Stimulated activated CD8-positive, alpha-beta memory T cell treated with anti-CD3 and anti-CD28 coated beads, Interleukin-15, amount 100 ng/mL, for 48 hours (primary cell): ENCODE results near the gene BTBD8.
"Not testable (repeated sequence)": the region's sequence is repeated elsewhere in the genome, so short reads cannot be mapped to it uniquely, and the experiment has no call there.

Source experiments
- DNase-seq, 2 donors: peaks; one replicate each; pipeline ENCODE4 v3.0.0-alpha.2; 2020; ENCODE audit warnings: low read depth in 2 of 2

Gene BTBD8

DNA sequence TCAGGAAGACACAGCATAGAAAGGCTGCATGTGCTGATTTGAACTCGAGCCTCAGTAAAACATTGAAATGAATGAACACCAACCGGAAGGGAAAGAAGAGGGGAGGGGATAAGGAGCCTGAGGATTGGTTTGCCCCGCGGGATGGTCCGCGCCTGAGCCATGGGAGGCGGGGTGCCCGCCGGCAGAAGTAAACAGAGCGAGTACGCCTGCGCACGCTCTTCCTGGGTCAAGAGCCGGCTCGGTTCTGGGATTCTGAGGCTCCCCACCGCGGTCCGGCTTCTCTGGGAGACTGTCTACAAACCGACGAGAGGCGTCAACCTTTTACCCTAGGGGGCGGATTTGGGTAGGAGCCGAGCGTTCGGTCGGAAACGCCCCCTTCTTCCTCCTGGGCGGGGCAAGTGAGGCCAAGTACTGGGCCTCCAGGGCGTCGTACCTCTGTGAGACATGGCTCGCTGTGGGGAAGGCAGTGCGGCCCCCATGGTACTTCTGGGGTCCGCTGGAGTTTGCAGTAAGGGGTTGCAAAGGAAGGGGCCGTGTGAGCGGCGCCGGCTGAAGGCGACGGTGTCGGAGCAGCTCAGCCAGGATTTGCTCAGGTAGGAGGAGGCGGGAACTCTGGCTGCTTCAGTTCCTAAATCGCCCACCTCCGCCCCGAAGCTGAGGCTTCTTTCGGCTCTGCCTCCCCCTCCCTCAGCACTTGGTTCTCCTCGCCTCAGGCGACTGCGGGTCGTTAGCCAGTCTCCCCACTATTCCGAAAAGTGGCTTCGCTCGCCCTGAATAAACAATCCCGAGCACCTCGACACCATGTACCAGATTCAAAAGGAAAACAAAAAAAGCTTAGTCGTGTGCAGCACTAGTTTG is at the start of gene BTBD8:
Gene BTBD8 (plus strand): TSS at position 218 of the 858 bp plus-strand sequence. CDS start 227 bp downstream, at position 445.
- DNase-seq, result peak; percentile 71 to 72

DNA sequence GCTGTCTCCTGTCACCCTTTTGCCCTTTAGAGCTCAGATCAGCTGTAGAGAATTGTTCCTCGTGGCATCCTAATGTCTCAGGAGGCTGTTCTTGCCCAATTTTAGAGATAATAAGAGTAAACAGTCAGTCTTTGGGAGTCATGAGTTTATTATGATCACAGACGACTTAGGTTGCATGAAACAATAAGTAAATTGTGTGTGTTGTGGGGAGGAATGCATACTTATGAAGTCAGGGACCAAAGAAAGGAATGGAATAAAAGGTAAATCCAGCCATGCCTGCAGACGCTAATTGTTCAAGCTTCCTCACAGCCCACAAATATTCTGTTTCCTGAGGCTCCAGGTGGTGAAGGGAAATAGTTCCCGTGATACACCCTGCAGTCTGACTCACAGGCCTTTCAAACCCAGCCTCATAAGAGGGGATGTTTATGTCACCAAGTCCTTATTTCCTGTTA is 49.5 kb upstream of the BTBD8 start:
- no peak for DNase-seq

DNA sequence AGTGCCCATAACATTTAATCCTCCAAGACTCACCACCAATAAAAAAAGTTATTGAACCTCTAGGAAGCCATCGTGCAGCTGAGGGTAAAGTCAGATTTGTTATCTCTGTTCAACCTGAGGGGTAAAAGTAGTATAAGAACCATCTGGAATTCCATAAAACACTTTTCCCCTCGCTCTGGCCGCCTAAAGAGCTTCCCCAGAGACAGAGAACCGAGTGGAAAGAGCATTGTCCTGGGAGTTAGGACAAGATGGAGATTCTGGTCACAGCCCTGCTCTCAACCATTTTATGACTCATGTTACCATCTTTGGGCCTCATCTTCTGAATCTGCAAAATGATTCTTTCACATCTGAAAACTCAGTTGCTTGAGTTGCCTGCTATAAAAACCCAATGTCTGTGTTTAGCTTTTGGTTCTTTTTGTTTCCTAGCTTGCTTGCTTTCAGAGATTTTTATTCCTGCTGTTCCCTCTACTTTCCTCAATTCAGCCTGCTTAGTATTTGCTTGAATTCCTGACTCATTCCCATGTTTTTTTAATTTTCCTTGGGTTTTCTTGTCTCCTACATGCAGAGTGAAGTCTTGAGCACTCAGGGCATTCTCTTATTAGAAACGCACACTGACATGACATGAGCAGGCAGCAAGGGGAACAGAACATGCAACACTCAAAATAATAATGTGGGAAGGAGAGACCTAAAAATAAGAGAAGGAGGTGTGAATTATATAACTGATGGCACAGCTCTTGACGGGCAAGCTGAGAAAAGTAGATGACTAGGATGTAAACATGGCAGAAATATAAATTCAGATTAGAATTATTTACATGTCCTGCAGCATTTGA is 48.6 kb upstream of the BTBD8 start:
- DNase-seq, result no peak

DNA sequence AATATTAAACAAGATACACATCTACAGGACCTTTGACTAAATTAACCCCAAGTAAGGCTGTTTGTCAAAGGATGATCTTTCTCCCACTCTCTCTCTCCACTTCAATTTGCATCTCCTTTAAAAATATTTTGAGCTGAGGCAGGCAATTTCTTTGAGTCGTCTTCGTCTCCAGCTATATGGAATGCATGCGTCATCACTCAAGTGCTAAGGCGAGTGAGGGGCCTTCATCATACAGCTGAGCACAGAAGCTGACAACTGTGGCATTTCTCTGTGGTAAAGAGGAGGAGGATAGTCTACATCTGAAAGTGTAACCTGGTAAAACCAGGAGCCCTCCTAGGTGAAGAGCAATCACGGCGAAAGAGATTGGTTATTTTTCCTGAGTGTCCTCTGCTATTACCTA is 42.7 kb upstream of the BTBD8 start:
- DNase-seq, result no peak

DNA sequence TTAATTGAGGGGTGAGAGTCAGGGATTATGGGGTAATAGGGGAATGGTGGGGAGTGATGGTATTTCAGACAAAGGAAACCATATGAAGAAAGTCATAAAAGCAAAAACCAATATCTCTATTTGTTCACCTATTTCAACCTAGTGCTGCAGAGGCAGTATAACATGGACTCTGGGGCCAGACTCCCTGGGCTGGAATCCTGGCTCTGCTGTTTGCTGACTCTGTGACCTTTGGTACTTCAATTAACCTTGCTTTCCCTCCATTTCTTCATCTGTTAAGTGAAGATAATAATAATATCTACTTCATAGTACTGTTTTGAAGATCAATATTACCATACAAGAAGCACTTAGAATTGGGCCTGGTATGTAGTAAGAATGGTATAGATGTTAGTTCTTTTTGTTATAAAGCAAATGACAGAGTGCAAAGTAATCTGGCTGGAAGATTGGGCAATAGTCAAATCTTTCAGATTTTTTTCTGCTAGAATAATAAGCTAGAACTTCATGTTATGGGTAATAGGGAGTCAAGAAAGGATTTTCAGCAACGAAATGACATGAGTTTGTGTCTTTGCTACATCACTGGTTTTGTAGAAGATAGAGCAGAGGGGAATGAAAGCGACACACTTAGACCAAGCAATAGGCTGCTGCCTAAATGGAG is 41.3 kb upstream of the BTBD8 start:
- DNase-seq, result no peak

DNA sequence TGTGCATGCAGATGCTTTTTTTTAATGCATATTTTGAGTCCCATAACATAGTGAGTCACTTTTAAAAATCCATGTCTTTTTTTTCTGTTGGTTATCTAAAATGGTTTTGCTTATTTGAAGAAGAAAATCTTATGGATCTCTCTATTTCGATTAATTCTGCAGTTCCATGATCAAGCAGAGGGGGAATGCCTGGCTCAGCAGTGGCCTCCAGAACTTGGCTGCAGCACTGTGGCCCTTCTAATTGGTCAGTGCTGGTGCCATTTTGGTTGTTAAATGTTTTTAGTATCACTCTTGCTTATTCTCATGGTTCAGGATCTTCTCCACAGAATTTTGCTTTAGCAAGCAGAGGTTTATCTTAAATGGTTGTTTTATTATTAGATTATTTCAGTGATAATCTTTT is 39.2 kb upstream of the BTBD8 start:
- no peak for DNase-seq

DNA sequence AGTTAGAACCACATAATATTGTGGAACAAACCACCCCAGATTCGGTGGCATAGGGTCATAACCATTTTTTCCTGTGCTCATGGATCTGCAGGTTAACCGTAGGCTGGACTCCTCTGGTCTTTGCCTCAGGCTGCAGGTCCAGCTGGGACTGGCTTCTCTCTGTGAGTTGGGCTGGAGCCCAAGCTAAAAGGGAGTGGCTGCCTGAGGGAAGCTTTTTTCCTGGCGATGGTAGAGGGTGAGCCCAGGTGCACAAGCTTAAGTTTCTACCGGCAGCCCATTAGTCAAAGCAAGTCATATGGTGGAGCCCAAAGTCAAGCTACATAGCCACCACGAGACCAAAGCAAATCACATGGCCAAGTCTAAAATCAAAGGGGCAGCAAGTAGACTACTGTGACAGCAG is 36.5 kb upstream of the BTBD8 start:
- DNase-seq, result no peak

DNA sequence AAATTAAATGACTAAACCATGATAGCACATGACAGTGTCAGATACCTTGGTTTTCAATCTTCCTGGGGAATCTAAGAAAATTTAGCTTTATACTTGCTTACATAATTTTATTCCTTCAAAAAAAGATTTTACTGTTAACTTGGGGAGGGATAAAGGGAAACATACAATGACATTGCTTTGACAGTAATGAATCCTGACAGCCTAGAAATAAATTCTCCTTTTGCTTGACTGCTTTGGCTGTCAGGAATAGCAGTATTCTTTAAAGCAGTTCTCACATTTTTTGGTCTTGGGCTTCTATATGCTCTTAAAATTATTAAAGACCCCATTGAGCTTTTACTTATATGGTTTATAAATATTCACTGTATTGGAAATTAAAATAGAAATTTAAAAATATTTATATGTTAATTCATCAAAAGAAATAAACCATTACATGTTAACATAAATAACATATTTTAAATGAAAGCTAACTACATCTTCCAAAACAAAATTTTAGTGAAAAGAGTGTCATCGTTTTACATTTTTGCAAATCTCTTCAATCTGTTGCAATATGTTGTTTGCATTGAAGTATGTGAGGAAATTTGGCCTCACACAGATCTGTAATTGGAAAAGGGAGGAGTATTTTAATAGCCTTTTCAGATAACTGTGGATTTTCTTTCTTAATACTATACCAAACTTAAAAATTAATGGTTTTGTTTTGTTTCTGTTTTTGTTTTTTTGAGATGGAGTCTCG is 34.2 kb upstream of the BTBD8 start:
- DNase-seq, result no peak

DNA sequence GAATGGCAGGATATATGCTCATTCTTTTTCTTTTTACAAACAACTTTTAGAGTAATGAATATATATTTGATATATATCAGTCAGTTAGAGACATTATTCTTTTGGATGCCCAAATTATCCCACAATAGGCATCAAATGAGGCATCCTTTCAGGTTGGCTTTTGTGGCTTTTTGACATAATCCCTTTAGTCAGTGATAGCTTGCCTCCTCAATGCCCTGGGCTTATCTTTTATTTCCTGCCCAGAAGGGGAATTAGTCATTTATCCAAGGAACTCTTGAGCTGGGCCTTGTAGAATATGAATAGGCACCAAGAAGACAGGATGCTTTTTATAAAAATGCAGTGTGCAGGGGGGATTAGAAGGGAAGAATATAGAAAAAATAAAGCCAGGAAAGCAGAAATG is 28.2 kb upstream of the BTBD8 start:
- no peak for DNase-seq

DNA sequence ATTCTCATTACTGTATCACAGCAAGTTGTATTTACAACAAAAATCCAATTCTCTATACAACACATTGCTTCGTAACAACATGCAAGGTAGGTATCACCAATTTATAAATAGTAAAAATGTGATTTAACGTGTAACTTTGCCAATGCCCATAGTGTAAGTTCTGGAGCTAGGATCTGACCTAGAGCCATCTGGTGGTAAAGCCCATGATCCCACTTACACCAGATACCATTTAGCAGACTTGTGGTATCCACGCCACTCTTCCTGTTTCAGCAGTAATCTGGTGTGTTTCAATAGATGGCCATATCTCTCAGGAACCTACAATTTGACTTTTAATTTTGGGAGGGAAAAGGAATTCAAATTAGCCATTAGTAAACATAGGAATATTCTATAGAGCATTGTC is 15.1 kb upstream of the BTBD8 start:
- DNase-seq, result no peak

DNA sequence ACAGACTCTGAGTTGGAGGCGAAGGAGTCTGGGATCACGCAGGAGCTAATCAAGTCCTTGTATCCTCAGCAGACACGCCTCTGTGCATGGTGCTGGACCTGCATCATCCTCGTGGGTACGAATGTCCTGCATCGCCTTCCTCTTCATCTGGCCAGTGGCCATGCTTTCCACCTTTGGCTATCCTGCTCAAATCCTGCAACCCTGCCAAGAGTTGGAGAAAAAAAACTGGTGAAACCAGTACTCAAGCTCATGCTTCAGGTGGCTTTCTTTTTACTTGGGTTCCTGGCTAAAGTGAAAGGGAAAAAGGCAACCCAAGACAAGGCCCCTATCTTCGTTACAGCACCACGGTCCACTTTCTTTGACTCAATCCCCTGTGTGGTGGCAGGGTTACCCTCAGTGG is 13.8 kb upstream of the BTBD8 start:
- no peak for DNase-seq

DNA sequence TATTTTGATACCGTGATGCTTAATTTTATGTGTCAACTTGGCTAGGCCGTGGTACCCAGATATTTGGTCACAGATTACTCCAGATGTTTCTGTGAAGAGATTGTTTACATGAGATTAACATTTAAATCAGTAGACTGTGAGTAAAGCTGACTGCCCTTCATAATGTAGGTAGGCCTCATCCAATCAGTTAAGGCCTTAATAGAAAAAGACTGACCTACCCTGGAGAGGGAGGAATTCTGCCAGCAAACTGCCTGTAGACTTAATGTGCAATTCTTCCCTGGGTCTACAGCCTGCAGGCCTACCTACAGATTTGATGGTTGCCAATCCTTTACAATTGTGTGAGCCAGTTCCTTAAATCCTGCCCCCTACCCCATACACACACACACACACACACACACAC is 9.3 kb upstream of the BTBD8 start:
- no peak for DNase-seq

DNA sequence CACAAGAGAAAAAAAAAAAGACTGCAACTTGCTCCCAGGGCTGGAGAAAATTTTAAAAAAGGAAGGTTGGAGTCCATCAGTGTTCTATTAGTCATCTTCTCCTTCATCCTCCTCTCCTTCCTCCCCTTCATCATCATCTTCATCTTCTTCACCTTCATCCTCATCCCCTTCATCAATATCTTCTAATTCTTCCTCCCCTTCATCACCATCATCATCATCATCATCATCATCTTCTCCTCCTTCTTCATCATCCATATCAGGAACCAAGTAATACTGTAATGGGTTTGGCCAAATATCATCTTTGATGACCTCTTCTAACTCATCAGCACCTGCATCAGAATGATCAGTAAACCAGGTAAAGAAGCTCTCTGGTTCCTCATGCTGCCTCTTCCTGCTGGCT is 5.7 kb upstream of the BTBD8 start:
- not testable (repeated sequence) for DNase-seq

DNA sequence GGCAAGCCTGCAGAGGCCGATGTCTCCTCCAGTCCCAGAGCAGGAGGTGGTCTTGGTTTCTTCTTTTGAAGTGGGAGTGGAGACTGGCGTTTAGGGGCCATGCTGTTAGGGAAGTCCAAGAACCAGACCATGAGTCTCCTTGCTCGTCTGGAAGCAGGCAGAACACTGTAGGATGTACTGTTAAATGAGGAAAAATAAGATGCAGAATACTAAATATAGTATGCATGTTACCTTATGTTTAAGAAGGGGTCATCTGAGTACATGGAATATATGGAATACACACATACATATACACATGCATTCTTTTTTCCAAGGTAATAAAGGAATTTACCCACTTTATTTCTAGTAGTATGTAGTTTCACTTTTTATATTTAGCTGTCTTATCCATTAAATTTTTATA is 4.8 kb upstream of the BTBD8 start, which contains the start of gene SETSIP:
Gene SETSIP (minus strand): TSS at position 101 of the 400 bp plus-strand sequence. CDS start 0 bp downstream, at position 101.
- DNase-seq, result no peak

DNA sequence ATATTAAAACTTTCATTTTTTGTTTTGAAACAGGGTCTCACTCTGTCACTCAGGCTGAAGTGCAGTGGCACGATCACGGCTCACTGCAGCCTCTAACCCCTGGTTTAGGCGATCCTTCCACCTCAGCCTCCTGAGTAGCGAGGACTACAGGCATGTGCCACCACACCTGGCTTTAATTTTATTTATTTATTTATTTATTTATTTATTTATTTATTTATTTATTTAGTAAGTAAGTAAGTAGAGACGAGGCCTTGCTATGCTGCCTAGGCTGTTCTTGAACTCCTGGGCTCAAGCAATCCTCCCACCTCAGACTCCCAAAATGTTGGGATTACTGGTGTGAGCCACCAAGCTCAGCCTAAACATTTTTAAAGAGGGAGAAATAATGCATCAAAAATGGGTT is 3.8 kb upstream of the BTBD8 start:
- no peak for DNase-seq

DNA sequence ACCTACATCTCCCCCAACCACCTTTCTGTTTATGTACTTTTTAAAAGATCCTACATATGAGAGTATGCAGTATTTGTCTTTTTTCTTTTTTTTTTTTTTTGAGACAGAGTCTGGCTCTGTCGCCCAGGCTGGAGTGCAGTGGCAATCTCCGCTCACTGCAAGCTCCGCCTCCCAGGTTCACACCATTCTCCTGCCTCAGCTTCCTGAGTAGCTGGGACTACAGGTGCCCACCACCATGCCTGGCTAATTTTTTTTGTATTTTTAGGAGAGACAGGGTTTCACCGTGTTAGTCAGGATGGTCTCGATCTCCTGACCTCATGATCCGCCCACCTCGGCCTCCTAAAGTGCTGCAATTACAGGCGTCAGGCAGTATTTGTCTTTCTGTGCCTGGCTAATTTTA is 2.1 kb upstream of the BTBD8 start:
- DNase-seq, result not testable (repeated sequence)

DNA sequence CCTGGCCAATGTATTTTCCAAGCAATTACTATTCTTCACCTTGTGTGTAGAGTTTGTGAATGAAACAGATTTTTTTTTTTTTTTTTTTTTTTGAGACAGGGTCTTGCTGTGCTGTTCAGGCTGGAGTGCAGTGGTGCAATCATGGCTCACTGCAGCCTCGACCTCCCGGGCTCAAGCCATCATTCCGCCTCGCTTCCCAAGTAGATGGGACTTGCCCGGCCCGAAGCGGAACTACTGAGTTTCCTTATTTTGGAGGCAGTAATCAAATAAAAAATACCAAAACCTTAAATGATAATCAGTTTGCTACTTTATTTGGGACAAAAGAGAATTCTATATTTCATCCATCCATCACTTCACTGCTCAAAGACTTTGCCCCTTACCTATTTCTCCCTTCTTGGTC is 704 bp upstream of the BTBD8 start:
- no peak for DNase-seq

DNA sequence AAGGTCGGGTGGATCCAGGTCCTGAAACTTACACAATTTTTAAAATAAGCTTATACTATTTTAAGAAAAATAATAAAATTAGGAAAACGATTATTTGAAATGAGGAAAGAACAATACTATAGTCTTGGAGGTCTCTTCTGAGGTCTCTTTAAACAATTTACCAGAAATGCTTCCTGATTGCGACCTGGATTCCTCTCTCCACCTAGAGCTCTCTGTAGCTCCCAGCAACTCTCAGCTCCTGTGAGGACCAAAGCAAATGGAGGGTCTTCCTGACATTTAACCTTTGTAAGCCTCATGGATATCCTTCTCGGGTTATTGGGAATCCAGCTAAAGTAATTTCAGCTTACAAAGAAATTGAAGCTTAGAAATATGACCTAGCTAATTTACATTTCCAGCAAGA is 886 bp downstream of the BTBD8 start:
- no peak for DNase-seq

DNA sequence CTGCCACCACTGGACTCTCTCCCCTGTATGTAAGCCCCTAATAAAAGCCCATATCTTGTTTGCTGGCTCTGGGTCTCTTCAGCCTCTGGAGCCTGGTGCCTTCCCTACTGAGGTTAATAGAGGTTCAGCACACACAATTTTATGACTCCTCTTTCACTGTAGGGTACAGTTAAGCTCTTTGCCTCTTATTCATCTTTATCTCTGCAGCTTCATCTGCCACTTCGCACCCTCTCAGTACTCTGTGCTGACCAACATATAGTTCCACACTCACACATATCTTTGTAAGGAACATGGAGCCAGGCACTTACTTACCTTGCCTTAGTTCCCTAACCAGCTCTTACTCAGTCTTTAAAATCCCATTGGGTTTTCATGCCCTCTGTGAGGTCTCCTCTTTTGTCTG is 4.5 kb downstream of the BTBD8 start:
- no peak for DNase-seq

DNA sequence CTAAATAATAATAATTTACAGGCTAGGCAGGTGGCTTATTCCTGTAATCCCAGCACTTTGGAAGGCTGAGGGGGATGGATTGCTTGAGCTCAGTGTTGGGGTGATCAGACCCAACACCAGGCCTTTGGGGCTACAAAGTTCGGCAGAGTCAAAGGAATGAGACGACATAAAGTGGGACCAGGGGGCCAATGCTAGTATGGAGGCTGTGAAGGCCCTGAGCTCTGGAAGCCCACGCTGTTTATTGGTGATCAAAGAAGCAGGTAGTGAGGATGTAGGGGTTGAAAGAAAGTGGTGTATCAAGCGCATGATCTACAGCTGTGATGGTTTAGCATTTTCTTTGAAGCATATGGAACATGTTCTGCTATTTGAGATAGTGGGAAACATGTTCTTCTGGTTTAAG is 5.6 kb downstream of the BTBD8 start:
- DNase-seq, result no peak

DNA sequence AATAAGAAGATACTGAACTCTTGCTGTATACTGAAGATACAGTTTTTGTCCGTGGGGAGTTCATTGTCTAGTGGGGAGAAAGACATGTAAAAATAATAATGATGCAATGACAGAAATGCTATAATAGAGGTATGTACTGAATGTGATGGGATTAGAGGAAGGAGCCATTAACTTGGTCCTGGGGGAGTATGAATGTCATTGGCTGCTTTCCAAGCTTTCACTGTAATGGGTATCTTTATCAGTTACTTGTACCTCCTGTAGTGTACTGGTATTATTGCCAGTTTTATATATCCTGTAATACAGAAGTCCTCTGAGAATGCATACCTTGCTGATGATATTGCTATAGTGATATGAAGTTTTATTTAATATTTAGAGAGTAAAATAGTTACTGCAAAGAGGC is 7.4 kb downstream of the BTBD8 start:
- DNase-seq, result no peak

DNA sequence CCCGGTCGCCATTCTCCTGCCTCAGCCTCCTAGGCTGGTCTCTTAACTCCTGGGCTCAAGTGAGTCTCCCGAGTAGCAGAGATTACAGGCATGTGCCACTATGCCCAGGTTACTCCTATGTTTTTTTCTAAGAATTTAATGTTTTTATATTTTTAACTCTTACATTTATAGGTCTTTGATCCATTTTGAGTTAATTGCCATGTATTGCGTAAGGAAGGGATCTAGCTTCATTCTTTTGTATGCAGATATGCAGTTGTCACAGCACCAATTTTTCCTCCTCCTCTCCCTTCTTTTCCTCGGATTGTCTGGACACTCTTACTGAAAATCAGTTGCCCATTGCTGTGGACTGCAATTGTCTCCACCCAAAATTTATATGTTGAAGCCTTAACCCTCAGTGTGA is 11.5 kb downstream of the BTBD8 start:
- no peak for DNase-seq
